ENCODE data around the gene KCNV2.

KCNV2 gene

GRCh38 chr9:2764353-2764752 lies 47.0 kb downstream of the KCNV2 start:
- Histone ChIP-seq H4K91ac (ENCODE audit: low read depth, low read length, poor library complexity) (no peak overlapping the region), H3K9me3 (replicated peaks in 1 of 2; ENCODE audit: control insufficient read depth in 2 of 2, insufficient read depth in 1 of 2, low read depth in 1 of 2, low read length in 2 of 2) (no peaks in the 10 kb centered on the region), H3K4me2 (ENCODE audit: insufficient read depth, low read length, poor library complexity, severe bottlenecking) (no peak overlapping the region), H3K9ac (ENCODE audit: low read depth, low read length, poor library complexity) (no peak overlapping the region), H2AK5ac (ENCODE audit: low read depth, low read length) (no peak overlapping the region), H2AFZ (ENCODE audit: low read length) (no peak overlapping the region), H2BK120ac (ENCODE audit: low read depth, low read length) (no peak overlapping the region), H3K23ac (ENCODE audit: low read depth, low read length, poor library complexity) (no peak overlapping the region), H2BK15ac (ENCODE audit: low read length) (no peak overlapping the region), H3K27ac (replicated peaks; ENCODE audit: low read length) (no peak overlapping the region), H3K14ac (ENCODE audit: low read length) (no peak overlapping the region), H3K4me1 (ENCODE audit: control insufficient read depth in 2 of 2, insufficient read depth in 1 of 2, low read depth in 1 of 2, low read length in 2 of 2) (no peaks in the 10 kb centered on the region), H3K4ac (ENCODE audit: low read length) (no peak overlapping the region), H3K4me3 (ENCODE audit: low read length in 2 of 2) (no peak overlapping the region), H3K18ac (ENCODE audit: low read length) (no peak overlapping the region), H3K79me1 (ENCODE audit: low read depth, low read length) (no peaks in the 10 kb centered on the region), H2BK5ac (ENCODE audit: low read length) (no peak overlapping the region), H4K8ac (ENCODE audit: low read depth, low read length) (no peak overlapping the region), H3K36me3 (replicated peaks in 1 of 2; ENCODE audit: control insufficient read depth in 2 of 2, insufficient read depth in 2 of 2, low read length in 2 of 2) (peaks cover 3 to 46% of the 10 kb centered on the region in 2 donors), H2BK12ac (ENCODE audit: low read length) (no peak overlapping the region), H3K27me3 (ENCODE audit: control insufficient read depth in 3 of 3, insufficient read depth in 3 of 3, low read depth in 1 of 3, low read length in 3 of 3) (no peaks in the 10 kb centered on the region)
- no peak for DNase-seq (ENCODE audit: low spot score)
- no CpG with 5 or more reads among the region's 4 CpGs for WGBS, 2 donors (ENCODE audit: extremely low coverage in 2 of 2, insufficient read length in 2 of 2, insufficient replicate concordance in 1 of 2)

- Histone ChIP-seq H3K18ac (ENCODE audit: low read length) (no peak overlapping the region), H2BK15ac (ENCODE audit: low read length) (no peak overlapping the region), H2BK5ac (ENCODE audit: low read length) (no peak overlapping the region), H3K4ac (ENCODE audit: low read length) (no peak overlapping the region), H3K4me1 (ENCODE audit: control insufficient read depth in 2 of 2, insufficient read depth in 1 of 2, low read depth in 1 of 2, low read length in 2 of 2) (no peaks in the 10 kb centered on the region), H4K8ac (ENCODE audit: low read depth, low read length) (no peak overlapping the region), H2AFZ (ENCODE audit: low read length) (no peak overlapping the region), H3K9ac (ENCODE audit: low read depth, low read length, poor library complexity) (no peak overlapping the region), H3K36me3 (replicated peaks in 1 of 2; ENCODE audit: control insufficient read depth in 2 of 2, insufficient read depth in 2 of 2, low read length in 2 of 2) (peaks cover 4 to 48% of the 10 kb centered on the region in 2 donors), H3K14ac (ENCODE audit: low read length) (no peak overlapping the region), H2BK12ac (ENCODE audit: low read length) (no peak overlapping the region), H4K91ac (ENCODE audit: low read depth, low read length, poor library complexity) (no peak overlapping the region), H3K9me3 (replicated peaks in 1 of 2; ENCODE audit: control insufficient read depth in 2 of 2, insufficient read depth in 1 of 2, low read depth in 1 of 2, low read length in 2 of 2) (no peaks in the 10 kb centered on the region), H3K79me1 (ENCODE audit: low read depth, low read length) (no peaks in the 10 kb centered on the region), H2AK5ac (ENCODE audit: low read depth, low read length) (no peak overlapping the region), H3K4me2 (ENCODE audit: insufficient read depth, low read length, poor library complexity, severe bottlenecking) (no peak overlapping the region), H3K27me3 (ENCODE audit: control insufficient read depth in 3 of 3, insufficient read depth in 3 of 3, low read depth in 1 of 3, low read length in 3 of 3) (no peaks in the 10 kb centered on the region), H2BK120ac (ENCODE audit: low read depth, low read length) (no peak overlapping the region), H3K4me3 (ENCODE audit: low read length in 2 of 2) (no peak overlapping the region), H3K23ac (ENCODE audit: low read depth, low read length, poor library complexity) (no peak overlapping the region), H3K27ac (replicated peaks; ENCODE audit: low read length) (no peak overlapping the region)
- DNase-seq (ENCODE audit: low spot score) = no peak
- whole genome bisulfite sequencing, 2 donors (ENCODE audit: extremely low coverage in 2 of 2, insufficient read length in 2 of 2, insufficient replicate concordance in 1 of 2) = no CpG with 5 or more reads among the region's 4 CpGs
Measured at GRCh38 chr9:2765250-2765880, 48.1 kb downstream of the KCNV2 start.

GRCh38 chr9:2767800-2768677 lies 50.7 kb downstream of the KCNV2 start:
- H3K14ac ChIP-seq (ENCODE audit: low read length) = no peak overlapping the region
- H3K4me1 ChIP-seq (ENCODE audit: control insufficient read depth in 2 of 2, insufficient read depth in 1 of 2, low read depth in 1 of 2, low read length in 2 of 2) = no peaks in the 10 kb centered on the region

GRCh38 chr9:2771087-2771486 lies 53.8 kb downstream of the KCNV2 start:
- H3K18ac ChIP-seq (ENCODE audit: low read length) = no peak overlapping the region
- no peak for DNase-seq (ENCODE audit: low spot score)
- no peaks in the 10 kb centered on the region for H3K27me3 ChIP-seq (ENCODE audit: control insufficient read depth in 3 of 3, insufficient read depth in 3 of 3, low read depth in 1 of 3, low read length in 3 of 3)
- H3K23ac ChIP-seq (ENCODE audit: low read depth, low read length, poor library complexity) = no peak overlapping the region
- H4K8ac ChIP-seq (ENCODE audit: low read depth, low read length) = no peak overlapping the region
- H2BK120ac ChIP-seq (ENCODE audit: low read depth, low read length) = no peak overlapping the region
- no peak overlapping the region for H3K27ac ChIP-seq (replicated peaks; ENCODE audit: low read length)
- peaks cover 0 to 34% of the 10 kb centered on the region in 2 donors for H3K9me3 ChIP-seq (replicated peaks in 1 of 2; ENCODE audit: control insufficient read depth in 2 of 2, insufficient read depth in 1 of 2, low read depth in 1 of 2, low read length in 2 of 2)
- H2AK5ac ChIP-seq (ENCODE audit: low read depth, low read length) = no peak overlapping the region
- peaks cover 4 to 83% of the 10 kb centered on the region in 2 donors for H3K36me3 ChIP-seq (replicated peaks in 1 of 2; ENCODE audit: control insufficient read depth in 2 of 2, insufficient read depth in 2 of 2, low read length in 2 of 2)
- H3K4me1 ChIP-seq (ENCODE audit: control insufficient read depth in 2 of 2, insufficient read depth in 1 of 2, low read depth in 1 of 2, low read length in 2 of 2) = no peaks in the 10 kb centered on the region
- no peak overlapping the region for H2BK5ac ChIP-seq (ENCODE audit: low read length)
- no peak overlapping the region for H2AFZ ChIP-seq (ENCODE audit: low read length)
- H3K4ac ChIP-seq (ENCODE audit: low read length) = no peak overlapping the region
- no CpG with 5 or more reads among the region's 3 CpGs for WGBS, 2 donors (ENCODE audit: extremely low coverage in 2 of 2, insufficient read length in 2 of 2, insufficient replicate concordance in 1 of 2)
- H3K79me1 ChIP-seq (ENCODE audit: low read depth, low read length) = no peaks in the 10 kb centered on the region
- H4K91ac ChIP-seq (ENCODE audit: low read depth, low read length, poor library complexity) = no peak overlapping the region
- no peak overlapping the region for H3K9ac ChIP-seq (ENCODE audit: low read depth, low read length, poor library complexity)
- no peak overlapping the region for H2BK15ac ChIP-seq (ENCODE audit: low read length)
- no peak overlapping the region for H3K14ac ChIP-seq (ENCODE audit: low read length)
- H3K4me3 ChIP-seq (ENCODE audit: low read length in 2 of 2) = no peak overlapping the region
- H2BK12ac ChIP-seq (ENCODE audit: low read length) = no peak overlapping the region
- no peak overlapping the region for H3K4me2 ChIP-seq (ENCODE audit: insufficient read depth, low read length, poor library complexity, severe bottlenecking)

More at GRCh38 chr9:2767800-2768677, 50.7 kb downstream of the KCNV2 start:
- no peak overlapping the region for H2AFZ ChIP-seq (ENCODE audit: low read length)
- no peak overlapping the region for H3K9ac ChIP-seq (ENCODE audit: low read depth, low read length, poor library complexity)
- H3K18ac ChIP-seq (ENCODE audit: low read length) = no peak overlapping the region
- H3K79me1 ChIP-seq (ENCODE audit: low read depth, low read length) = no peaks in the 10 kb centered on the region
- H2AK5ac ChIP-seq (ENCODE audit: low read depth, low read length) = no peak overlapping the region
- H3K36me3 ChIP-seq (replicated peaks in 1 of 2; ENCODE audit: control insufficient read depth in 2 of 2, insufficient read depth in 2 of 2, low read length in 2 of 2) = peaks cover 4 to 68% of the 10 kb centered on the region in 2 donors
- no peak overlapping the region for H3K4ac ChIP-seq (ENCODE audit: low read length)
- peaks cover 0 to 5% of the 10 kb centered on the region in 2 donors for H3K9me3 ChIP-seq (replicated peaks in 1 of 2; ENCODE audit: control insufficient read depth in 2 of 2, insufficient read depth in 1 of 2, low read depth in 1 of 2, low read length in 2 of 2)
- no peak overlapping the region for H2BK120ac ChIP-seq (ENCODE audit: low read depth, low read length)
- no peak for DNase-seq (ENCODE audit: low spot score)
- H3K23ac ChIP-seq (ENCODE audit: low read depth, low read length, poor library complexity) = no peak overlapping the region
- WGBS, 2 donors (ENCODE audit: extremely low coverage in 2 of 2, insufficient read length in 2 of 2, insufficient replicate concordance in 1 of 2) = no CpG with 5 or more reads among the region's 7 CpGs
- no peak overlapping the region for H3K4me2 ChIP-seq (ENCODE audit: insufficient read depth, low read length, poor library complexity, severe bottlenecking)
- H2BK12ac ChIP-seq (ENCODE audit: low read length) = no peak overlapping the region
- H4K91ac ChIP-seq (ENCODE audit: low read depth, low read length, poor library complexity) = no peak overlapping the region
- no peak overlapping the region for H2BK15ac ChIP-seq (ENCODE audit: low read length)
- no peak overlapping the region for H2BK5ac ChIP-seq (ENCODE audit: low read length)
- no peak overlapping the region for H3K4me3 ChIP-seq (ENCODE audit: low read length in 2 of 2)
- H4K8ac ChIP-seq (ENCODE audit: low read depth, low read length) = no peak overlapping the region
- no peaks in the 10 kb centered on the region for H3K27me3 ChIP-seq (ENCODE audit: control insufficient read depth in 3 of 3, insufficient read depth in 3 of 3, low read depth in 1 of 3, low read length in 3 of 3)
- no peak overlapping the region for H3K27ac ChIP-seq (replicated peaks; ENCODE audit: low read length)
